DOHH2 (cell line): ENCODE measurements around the gene USP48.

ENCODE experiments used
- CTCF ChIP-seq: fragments of 200-600 bp; sonication (generic); IDR thresholded peaks from one replicate; pipeline ENCODE4 v1.5.1; 2014; ENCODE audit warnings: antibody characterized with exemption, mild to moderate bottlenecking, low read depth, low read length; ENCODE audit not compliant: poor library complexity, severe bottlenecking
- EZH2phosphoT487 ChIP-seq: fragments of 200-600 bp; sonication (generic); IDR thresholded peaks from 2 replicates; pipeline ENCODE4 v1.6.1; 2017; ENCODE audit warnings: borderline replicate concordance, mild to moderate bottlenecking, antibody characterized with exemption, low read length, moderate library complexity, mixed read lengths

GRCh38 chr1:21721295-21721985 is 61.5 kb downstream of the USP48 start:
- TF ChIP-seq CTCF (no peak), EZH2phosphoT487 (no peak)
